Measurements from ENCODE around the gene WWOX.

WWOX gene

DNA sequence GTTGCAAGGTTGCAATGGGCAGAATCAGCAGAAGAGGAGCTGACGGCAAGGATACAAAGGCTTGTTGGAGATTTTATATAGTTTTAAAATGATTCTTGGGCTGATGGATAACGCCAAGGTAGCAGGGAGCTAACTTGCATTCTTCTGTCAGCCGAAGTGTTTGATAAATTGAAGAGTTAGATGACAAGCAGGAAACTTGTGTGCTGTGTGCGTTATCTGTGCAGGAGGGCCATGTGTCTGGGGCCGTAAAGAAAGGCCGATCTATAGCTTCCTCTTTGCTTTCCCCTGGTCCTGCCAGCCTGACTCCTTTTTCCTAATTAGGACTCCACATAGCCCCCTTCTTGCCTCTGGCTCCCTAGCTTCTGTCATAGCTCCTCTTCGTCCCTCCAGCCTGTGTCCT, 6.7 kb upstream of the WWOX start:
- no peak for DNase-seq (ENCODE audit: low read depth)
- TF ChIP-seq MYC (IDR thresholded peaks at IDR 0.05; ENCODE audit: low read depth, low read length), result no peak
- TF ChIP-seq, protein P1, sequence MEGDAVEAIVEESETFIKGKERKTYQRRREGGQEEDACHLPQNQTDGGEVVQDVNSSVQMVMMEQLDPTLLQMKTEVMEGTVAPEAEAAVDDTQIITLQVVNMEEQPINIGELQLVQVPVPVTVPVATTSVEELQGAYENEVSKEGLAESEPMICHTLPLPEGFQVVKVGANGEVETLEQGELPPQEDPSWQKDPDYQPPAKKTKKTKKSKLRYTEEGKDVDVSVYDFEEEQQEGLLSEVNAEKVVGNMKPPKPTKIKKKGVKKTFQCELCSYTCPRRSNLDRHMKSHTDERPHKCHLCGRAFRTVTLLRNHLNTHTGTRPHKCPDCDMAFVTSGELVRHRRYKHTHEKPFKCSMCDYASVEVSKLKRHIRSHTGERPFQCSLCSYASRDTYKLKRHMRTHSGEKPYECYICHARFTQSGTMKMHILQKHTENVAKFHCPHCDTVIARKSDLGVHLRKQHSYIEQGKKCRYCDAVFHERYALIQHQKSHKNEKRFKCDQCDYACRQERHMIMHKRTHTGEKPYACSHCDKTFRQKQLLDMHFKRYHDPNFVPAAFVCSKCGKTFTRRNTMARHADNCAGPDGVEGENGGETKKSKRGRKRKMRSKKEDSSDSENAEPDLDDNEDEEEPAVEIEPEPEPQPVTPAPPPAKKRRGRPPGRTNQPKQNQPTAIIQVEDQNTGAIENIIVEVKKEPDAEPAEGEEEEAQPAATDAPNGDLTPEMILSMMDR (IDR thresholded peaks at IDR 0.05; ENCODE audit: low read depth, low read length), result no peak
- TF ChIP-seq POLR2A (IDR thresholded peaks at IDR 0.05; ENCODE audit: extremely low read depth, insufficient read length), result no peak
- TF ChIP-seq, protein P2, sequence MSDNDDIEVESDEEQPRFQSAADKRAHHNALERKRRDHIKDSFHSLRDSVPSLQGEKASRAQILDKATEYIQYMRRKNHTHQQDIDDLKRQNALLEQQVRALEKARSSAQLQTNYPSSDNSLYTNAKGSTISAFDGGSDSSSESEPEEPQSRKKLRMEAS (IDR thresholded peaks at IDR 0.05; ENCODE audit: low read depth, low read length), result no peak

DNA sequence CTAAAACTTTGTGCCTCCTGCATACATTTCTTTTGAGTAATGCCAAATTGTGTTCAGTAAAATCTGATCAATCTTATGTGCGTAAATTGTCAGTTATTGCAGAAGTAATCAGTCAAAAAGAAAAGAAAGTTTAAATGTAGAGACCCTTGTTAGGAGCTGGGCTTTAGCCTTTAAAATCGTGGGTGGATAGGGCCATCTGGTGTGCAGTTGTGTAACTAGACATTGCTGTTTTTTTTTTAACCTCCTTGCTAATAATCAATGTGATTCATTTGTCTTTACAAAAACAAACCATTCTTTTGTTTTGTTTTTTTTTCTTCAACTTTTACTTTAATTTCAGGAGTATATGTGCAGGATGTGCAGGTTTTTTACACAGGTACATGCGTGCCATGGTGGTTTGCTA, 5.3 kb upstream of the WWOX start:
- TF ChIP-seq, protein P2 (IDR thresholded peaks at IDR 0.05; ENCODE audit: low read depth, low read length), result no peak
- TF ChIP-seq MYC (IDR thresholded peaks at IDR 0.05; ENCODE audit: low read depth, low read length), result no peak
- TF ChIP-seq, protein P1 (IDR thresholded peaks at IDR 0.05; ENCODE audit: low read depth, low read length), result no peak
- no peak for TF ChIP-seq POLR2A (IDR thresholded peaks at IDR 0.05; ENCODE audit: extremely low read depth, insufficient read length)
- DNase-seq (ENCODE audit: low read depth), result peak; percentile 29
- no peak overlapping the region for H3K4me3 ChIP-seq (ENCODE audit: low read depth, low read length)

More for the DNA sequence above, 6.7 kb upstream of the WWOX start:
- no peak overlapping the region for H3K4me3 ChIP-seq (ENCODE audit: low read depth, low read length)

DNA sequence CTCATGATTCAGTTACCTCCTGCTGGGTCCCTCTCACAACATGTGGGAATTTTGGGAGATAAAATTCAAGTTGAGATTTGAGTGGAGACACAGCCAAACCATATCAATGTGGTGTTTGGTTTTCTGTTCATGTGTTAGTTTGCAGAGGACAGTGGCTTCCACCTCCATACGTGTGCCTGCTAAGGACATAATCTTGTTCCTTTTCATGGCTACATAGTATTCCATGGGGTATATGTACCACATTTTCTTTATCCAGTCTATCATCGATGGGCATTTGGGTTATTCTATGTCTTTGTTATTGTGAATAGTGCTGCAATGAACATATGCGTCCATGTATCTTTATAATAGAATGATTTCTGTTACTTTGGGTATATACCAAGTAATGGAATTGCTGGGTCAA, 4.5 kb upstream of the WWOX start:
- no peak overlapping the region for H3K4me3 ChIP-seq (ENCODE audit: low read depth, low read length)
- TF ChIP-seq POLR2A (IDR thresholded peaks at IDR 0.05; ENCODE audit: extremely low read depth, insufficient read length) (no peak), MYC (IDR thresholded peaks at IDR 0.05; ENCODE audit: low read depth, low read length) (no peak)
- TF ChIP-seq, protein P1 (IDR thresholded peaks at IDR 0.05; ENCODE audit: low read depth, low read length), result no peak
- TF ChIP-seq, protein P2 (IDR thresholded peaks at IDR 0.05; ENCODE audit: low read depth, low read length), result no peak
- DNase-seq (ENCODE audit: low read depth), result no peak

DNA sequence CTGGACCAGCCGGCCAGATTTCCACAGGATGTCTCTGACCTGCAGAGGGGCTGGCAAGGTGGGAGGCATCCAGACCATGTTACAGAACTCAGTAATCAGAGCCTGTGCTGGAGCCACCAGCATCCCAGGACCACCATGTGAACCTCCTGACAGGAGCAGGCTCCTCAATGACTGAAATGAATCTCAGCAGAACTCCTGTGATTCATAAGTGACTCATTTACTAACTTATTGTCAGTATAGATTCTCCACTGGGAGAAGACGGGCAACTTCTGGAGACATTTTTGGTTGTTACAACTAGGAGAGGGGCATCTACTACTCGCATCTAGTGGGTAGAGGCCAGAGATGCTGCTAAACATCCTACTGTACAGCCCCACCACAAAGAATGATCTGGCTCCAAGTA, 3.1 kb upstream of the WWOX start:
- H3K4me3 ChIP-seq (ENCODE audit: low read depth, low read length), result no peak overlapping the region
- no peak for DNase-seq (ENCODE audit: low read depth)
- TF ChIP-seq, protein P1 (IDR thresholded peaks at IDR 0.05; ENCODE audit: low read depth, low read length), result no peak
- TF ChIP-seq MYC (IDR thresholded peaks at IDR 0.05; ENCODE audit: low read depth, low read length) (no peak), POLR2A (IDR thresholded peaks at IDR 0.05; ENCODE audit: extremely low read depth, insufficient read length) (no peak)
- TF ChIP-seq, protein P2 (IDR thresholded peaks at IDR 0.05; ENCODE audit: low read depth, low read length), result no peak

- DNase-seq (ENCODE audit: low read depth), result no peak
- no peak overlapping the region for H3K4me3 ChIP-seq (ENCODE audit: low read depth, low read length)
- TF ChIP-seq, protein P2 (IDR thresholded peaks at IDR 0.05; ENCODE audit: low read depth, low read length), result no peak
- TF ChIP-seq POLR2A (IDR thresholded peaks at IDR 0.05; ENCODE audit: extremely low read depth, insufficient read length), result no peak
- TF ChIP-seq, protein P1 (IDR thresholded peaks at IDR 0.05; ENCODE audit: low read depth, low read length), result no peak
- no peak for TF ChIP-seq MYC (IDR thresholded peaks at IDR 0.05; ENCODE audit: low read depth, low read length)
Observed at GRCh38 chr16:78097548-78097947, 1.9 kb upstream of the WWOX start.

DNA sequence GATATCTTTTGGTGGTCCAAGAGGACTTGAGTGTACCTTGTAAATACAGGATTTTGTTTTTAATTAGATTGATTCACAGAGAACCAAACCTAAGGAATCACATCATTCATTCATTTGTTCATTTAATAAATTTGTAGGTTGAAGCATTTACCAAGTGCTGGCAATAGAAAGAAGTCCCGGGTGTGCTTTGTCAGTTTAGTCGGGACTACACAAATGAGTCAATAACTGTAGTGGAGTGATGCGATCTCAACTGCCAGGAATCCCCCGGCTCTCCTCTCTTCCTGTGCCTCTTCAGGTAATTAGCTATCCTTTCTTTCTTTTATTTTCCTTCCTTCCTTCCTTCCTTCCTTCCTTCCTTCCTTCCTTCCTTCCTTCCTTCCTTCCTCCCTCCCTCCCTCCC, 1.4 kb upstream of the WWOX start:
- no peak for DNase-seq (ENCODE audit: low read depth)
- no peak overlapping the region for H3K4me3 ChIP-seq (ENCODE audit: low read depth, low read length)
- TF ChIP-seq POLR2A (IDR thresholded peaks at IDR 0.05; ENCODE audit: extremely low read depth, insufficient read length), result no peak
- TF ChIP-seq, protein P2 (IDR thresholded peaks at IDR 0.05; ENCODE audit: low read depth, low read length), result no peak
- no peak for TF ChIP-seq MYC (IDR thresholded peaks at IDR 0.05; ENCODE audit: low read depth, low read length)
- TF ChIP-seq, protein P1 (IDR thresholded peaks at IDR 0.05; ENCODE audit: low read depth, low read length), result no peak

All from NB4 (cell line).